Activated CD8-positive, alpha-beta T cell treated with anti-CD3 and anti-CD28 coated beads, Interleukin-2, amount 10 ng/mL, durations not matched to agents 7 days and 5 days (primary cell): ENCODE results near the gene SLC7A8. TPM values are rescaled to one million over a fixed set of nuclear protein-coding genes. Genes with fewer than 3 reads are reported as not detected.

ENCODE experiments used
- ATAC-seq: fragments of 150-1000 bp; cut with Tn5 transposase; one replicate; pipeline ENCODE4 v1.10.0; 2021; ENCODE audit warnings: moderate library complexity
- CTCF ChIA-PET: fragments of 350-600 bp; sonication (Branson Sonifier 250); formaldehyde crosslinking; loops from one replicate; lab custom pipeline; 2021; ENCODE audit warnings: antibody characterized with exemption; lab: Charles Lee
- POLR2A ChIA-PET: fragments of 350-600 bp; sonication (Branson Sonifier 250); formaldehyde crosslinking; loops from one replicate; lab custom pipeline; 2021; ENCODE audit warnings: antibody characterized with exemption; lab: Charles Lee
- DNase-seq: peaks from one replicate; pipeline ENCODE4 v3.0.0-alpha.2; 2020
- H3K27ac Mint-ChIP-seq: one replicate; pipeline ENCODE4 v1.8.0; 2021; ENCODE audit warnings: mild to moderate bottlenecking, mixed read lengths
- H3K27me3 Mint-ChIP-seq: one replicate; pipeline ENCODE4 v1.8.0; 2021; ENCODE audit warnings: low read depth, mixed read lengths
- H3K36me3 Mint-ChIP-seq: one replicate; pipeline ENCODE4 v1.8.0; 2021; ENCODE audit warnings: low read depth, mixed read lengths
- H3K4me1 Mint-ChIP-seq: one replicate; pipeline ENCODE4 v1.8.0; 2021; ENCODE audit warnings: low read depth, mixed read lengths
- H3K4me3 Mint-ChIP-seq: one replicate; pipeline ENCODE4 v1.8.0; 2021; ENCODE audit warnings: mild to moderate bottlenecking, mixed read lengths
- H3K9me3 Mint-ChIP-seq: one replicate; pipeline ENCODE4 v1.8.0; 2022; ENCODE audit warnings: mixed read lengths; ENCODE audit not compliant: insufficient read depth
- total RNA-seq, 2 experiments: library from RNA; stranded (reverse); gene quantifications; one replicate each; pipeline ENCODE4 v1.2.3, GENCODE V29; 2021

The SLC7A8 gene
- total RNA-seq, 2 experiments from 2014 or later, result 0.24 to 0.57 TPM

DNA sequence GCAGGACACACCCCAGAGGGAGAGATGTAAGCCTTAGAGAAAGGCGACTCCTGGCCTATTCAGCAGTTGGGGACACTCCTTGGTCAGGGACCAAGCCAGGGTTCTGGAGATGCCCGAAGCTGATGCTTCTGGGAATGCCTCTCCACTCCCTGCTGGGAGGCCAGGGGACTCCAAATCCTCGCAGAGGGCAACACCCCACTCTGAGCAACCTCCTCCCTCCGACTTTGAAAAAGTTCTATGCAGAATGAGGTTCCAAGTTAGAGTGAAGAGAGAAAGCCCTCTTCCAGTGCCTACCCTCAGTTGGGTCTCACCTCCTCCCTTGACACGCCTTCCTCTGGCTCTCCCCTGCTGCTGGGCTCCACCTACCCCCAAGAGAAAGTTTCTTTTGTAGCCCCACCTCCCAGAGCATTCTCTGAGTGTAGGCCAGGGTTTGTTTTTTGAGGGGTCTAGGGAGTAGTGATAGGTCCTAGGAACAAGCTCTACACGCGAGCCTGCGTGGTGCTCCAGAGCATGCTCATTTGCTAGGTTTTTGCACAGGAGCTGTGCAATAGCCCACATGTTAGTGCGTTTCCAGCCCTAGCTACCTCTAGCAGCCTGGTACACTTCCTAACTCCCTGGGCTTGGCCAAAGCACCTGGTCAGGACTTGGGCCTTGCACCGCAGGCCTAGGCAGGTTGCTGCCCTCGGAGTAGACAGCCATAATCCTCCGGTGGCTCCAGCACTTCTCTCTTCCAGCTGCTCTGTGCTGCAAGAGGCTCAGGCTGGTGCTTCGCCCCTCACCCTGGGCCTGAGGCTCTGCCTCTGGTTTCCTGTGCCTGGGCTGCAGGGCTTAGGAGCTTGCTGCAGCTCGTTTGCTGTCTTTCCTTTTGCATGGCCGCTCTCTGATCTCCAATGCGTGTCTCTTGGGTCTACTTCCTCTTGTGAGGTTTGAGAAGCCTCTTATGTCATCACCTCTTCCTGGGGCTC is 63.8 kb downstream of the SLC7A8 start:
- H3K4me3 Mint-ChIP-seq, result peak overlapping the region; percentile 48
- DNase-seq (peak; percentile 60), ATAC-seq (peak; percentile 65)
- no peaks in the 10 kb centered on the region for H3K27me3 Mint-ChIP-seq
- no peaks in the 10 kb centered on the region for H3K9me3 Mint-ChIP-seq
- CTCF ChIA-PET, result interaction anchor here (0.6 to 4.3 kb wide), 32 partner anchors 9 to 522 kb away, joined by 3 to 378 read pairs (median 8); partner anchors contain the start of genes ABHD4, ACIN1, C14orf119 and CDH24
- H3K4me1 Mint-ChIP-seq, result peaks cover 41% of the 10 kb centered on the region
- peak overlapping the region; percentile 88 for H3K27ac Mint-ChIP-seq
- POLR2A ChIA-PET, result interaction anchor here (0.6 to 3.4 kb wide), 6 partner anchors 13 to 289 kb away, joined by 3 to 20 read pairs (median 4); partner anchors contain the start of genes ACIN1 and C14orf119
- H3K36me3 Mint-ChIP-seq, result no peaks in the 10 kb centered on the region

DNA sequence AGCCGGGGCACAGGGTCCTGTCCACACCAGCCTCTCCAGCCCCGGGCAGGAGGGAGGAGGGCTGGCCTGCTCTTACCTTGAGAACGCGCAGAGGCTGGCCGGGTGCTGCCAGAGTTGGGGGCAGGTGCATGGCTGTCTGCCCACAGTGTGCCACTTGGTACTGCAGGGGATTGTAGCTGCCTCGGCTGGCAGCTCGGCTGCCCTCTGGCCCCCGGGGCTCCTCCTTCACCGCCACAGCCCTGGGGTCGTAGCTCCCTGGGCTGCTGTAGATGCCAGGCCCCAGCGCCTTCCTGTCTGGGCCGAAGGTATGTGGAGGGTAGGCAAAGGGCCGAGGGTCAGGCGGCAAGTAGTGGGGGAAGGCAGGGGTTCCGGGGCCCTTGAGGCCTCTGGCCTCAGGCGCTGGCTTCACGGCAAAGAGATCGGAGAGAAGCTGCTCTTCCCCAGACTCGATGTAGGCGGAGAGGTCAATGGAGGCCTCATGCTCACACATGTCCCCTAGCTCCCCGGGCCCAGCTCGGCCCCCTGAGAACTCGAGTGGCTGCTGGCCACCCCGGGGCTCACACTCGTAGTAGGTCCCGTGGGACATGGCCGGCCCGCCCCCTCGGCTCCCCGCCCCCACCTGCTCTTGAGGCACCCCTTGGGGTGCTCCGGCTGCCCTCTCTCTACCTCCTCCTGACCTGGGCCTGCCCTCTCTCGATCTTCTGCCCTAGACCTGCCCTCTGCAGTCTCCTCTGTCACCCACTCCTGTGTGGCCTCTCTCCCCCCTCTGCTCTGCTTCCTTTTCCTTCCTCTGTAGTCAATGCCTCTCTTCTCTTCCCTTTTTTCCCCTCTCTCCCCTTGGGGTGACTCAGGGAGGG is 64.7 kb downstream of the SLC7A8 start, which contains the start of gene CEBPE:
Gene CEBPE (minus strand): TSS at position 750 of the 857 bp plus-strand sequence. CDS start 164 bp downstream, at position 586.
- CTCF ChIA-PET, result interaction anchor here (1.0 to 4.3 kb wide), 11 partner anchors 8 to 262 kb away, joined by 4 to 378 read pairs (median 19); partner anchors contain the start of genes ACIN1, C14orf119 and SLC7A8
- Mint-ChIP-seq H3K4me3 (peak within 1 kb of the TSS; percentile 48), H3K27me3 (no peaks in the 10 kb centered on the region), H3K9me3 (no peaks in the 10 kb centered on the region), H3K27ac (peak within 1 kb of the TSS; percentile 88), H3K36me3 (no peaks in the 10 kb centered on the region), H3K4me1 (peaks cover 44% of the 10 kb centered on the region)
- POLR2A ChIA-PET, result interaction anchor here (0.7 to 3.4 kb wide), 3 partner anchors 24 to 288 kb away, joined by 3 to 20 read pairs (median 6); partner anchors contain the start of genes ACIN1 and C14orf119
- ATAC-seq, result no peak
- no peak for DNase-seq

DNA sequence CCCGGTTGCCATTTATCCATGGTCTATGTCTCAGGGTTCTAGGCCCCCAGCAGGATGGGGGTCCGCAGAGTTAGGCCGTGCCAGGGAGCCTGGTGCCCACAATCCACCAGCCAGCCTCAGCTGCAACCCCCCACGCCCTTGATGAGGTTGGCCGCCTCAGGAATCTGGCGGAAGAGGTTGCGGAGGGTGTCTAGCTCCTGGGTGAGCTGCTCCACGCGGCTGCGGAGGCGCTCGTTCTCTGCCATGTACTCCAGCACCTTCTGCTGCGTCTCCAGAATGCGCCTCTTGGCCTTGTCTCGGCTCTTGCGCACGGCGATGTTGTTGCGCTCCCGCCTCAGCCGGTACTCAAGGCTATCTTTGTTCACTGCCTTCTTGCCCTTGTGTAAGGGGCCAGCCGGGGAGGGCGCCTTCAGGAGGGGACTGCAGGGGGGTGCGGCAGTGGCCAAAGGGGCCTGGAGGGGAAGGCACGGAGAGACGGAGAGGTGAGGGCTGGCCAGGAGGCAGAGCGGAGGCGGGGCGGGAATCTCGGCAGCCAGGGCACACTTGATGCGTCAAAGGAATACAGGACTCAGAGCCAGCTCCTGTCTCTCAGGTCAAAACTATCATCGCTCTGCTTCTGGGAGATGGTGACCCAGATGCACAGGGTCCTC is 66.0 kb downstream of the SLC7A8 start:
- ATAC-seq (no peak), DNase-seq (no peak)
- ChIA-PET CTCF (interaction anchor here (1.7 kb wide), 1 partner anchor 69 kb away, joined by 3 read pairs; no protein-coding TSS in a partner anchor), POLR2A (no interaction called here)
- Mint-ChIP-seq H3K27ac (no peak overlapping the region), H3K9me3 (no peaks in the 10 kb centered on the region), H3K4me3 (no peak overlapping the region), H3K27me3 (no peaks in the 10 kb centered on the region), H3K4me1 (peaks cover 44% of the 10 kb centered on the region), H3K36me3 (no peaks in the 10 kb centered on the region)

DNA sequence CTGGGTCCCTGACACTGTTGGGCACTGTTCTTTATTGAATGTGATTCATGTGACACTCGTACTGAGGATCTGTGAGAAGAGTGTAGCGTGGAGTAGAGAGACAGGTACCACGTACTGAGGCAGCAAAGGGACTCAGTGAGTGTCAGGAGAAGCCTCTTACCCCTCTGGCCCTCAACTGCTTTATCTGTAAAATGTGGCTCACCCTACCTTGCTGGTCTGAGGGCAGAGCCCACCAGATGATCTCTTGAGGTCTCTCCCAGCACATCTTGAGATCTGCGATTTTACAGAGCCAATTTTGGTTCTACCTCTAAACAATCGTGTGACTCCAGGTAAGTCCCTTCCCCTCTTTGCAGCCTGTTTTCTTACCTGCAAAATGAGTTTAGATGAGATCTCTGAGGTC is 67.5 kb downstream of the SLC7A8 start:
- DNase-seq (no peak), ATAC-seq (no peak)
- Mint-ChIP-seq H3K4me3 (no peak overlapping the region), H3K9me3 (no peaks in the 10 kb centered on the region), H3K4me1 (peaks cover 31% of the 10 kb centered on the region), H3K27me3 (no peaks in the 10 kb centered on the region), H3K36me3 (no peaks in the 10 kb centered on the region), H3K27ac (no peak overlapping the region)
- ChIA-PET CTCF (interaction anchor here (1.5 to 1.7 kb wide), 2 partner anchors 10 to 71 kb away, joined by 3 read pairs; no protein-coding TSS in a partner anchor), POLR2A (no interaction called here)

GRCh38 chr14:23115039-23115731 is 68.3 kb downstream of the SLC7A8 start:
- no peaks in the 10 kb centered on the region for H3K36me3 Mint-ChIP-seq
- ATAC-seq (no peak), DNase-seq (no peak)
- H3K27ac Mint-ChIP-seq, result no peak overlapping the region
- POLR2A ChIA-PET, result interaction anchor here (0.6 kb wide), 1 partner anchor 225 kb away, joined by 3 read pairs; no protein-coding TSS in a partner anchor
- peaks cover 24% of the 10 kb centered on the region for H3K4me1 Mint-ChIP-seq
- no peaks in the 10 kb centered on the region for H3K9me3 Mint-ChIP-seq
- no peak overlapping the region for H3K4me3 Mint-ChIP-seq
- CTCF ChIA-PET, result interaction anchor here (0.6 to 1.5 kb wide), 2 partner anchors 9 to 46 kb away, joined by 3 read pairs; no protein-coding TSS in a partner anchor
- no peaks in the 10 kb centered on the region for H3K27me3 Mint-ChIP-seq

DNA sequence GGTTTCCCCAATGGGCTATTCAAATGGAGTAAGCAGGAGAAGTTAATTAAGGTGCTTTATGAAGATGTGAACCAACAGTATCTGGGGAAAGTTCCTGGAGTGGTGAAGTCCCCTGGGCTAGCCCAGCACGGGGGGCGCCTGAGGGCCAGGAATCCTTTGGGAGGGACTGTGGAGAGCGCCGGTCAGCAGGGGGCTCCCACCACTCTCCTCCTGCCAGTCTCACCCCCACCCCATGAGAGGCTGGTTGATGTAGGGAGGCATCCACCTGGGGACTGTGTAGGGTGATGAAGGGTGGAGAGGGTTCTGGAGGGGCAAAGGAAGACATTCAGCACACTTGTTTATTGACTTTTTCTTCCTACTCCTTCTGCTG is 68.8 kb downstream of the SLC7A8 start:
- Mint-ChIP-seq H3K4me3 (no peak overlapping the region), H3K36me3 (no peaks in the 10 kb centered on the region), H3K27me3 (no peaks in the 10 kb centered on the region), H3K4me1 (peaks cover 18% of the 10 kb centered on the region), H3K27ac (no peak overlapping the region), H3K9me3 (no peaks in the 10 kb centered on the region)
- no peak for DNase-seq
- no peak for ATAC-seq
- ChIA-PET CTCF (interaction anchor here (2.8 kb wide), 1 partner anchor 46 kb away, joined by 9 read pairs; no protein-coding TSS in a partner anchor), POLR2A (interaction anchor here (1.2 kb wide), 1 partner anchor 19 kb away, joined by 3 read pairs; the partner anchor contains the start of gene C14orf119)

DNA sequence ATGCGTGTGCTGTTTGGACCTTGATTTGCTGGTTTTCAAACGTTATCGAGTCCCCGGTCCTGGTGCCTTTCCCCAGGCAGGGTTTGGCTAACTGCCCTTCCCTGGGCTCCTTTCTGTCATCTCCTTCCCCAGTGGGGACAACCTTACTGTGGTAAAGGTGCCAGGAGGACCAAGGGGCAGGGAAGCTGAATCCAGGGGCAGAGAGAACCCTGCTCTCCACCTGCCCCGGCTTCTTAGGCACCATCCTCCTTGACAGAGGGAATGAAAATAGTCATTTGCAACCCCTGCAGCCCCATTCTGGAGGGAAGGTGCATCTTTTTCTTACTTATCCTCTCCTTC is 69.4 kb downstream of the SLC7A8 start:
- Mint-ChIP-seq H3K4me1 (peaks cover 13% of the 10 kb centered on the region), H3K27ac (peak overlapping the region; percentile 7), H3K36me3 (no peaks in the 10 kb centered on the region), H3K27me3 (no peaks in the 10 kb centered on the region), H3K4me3 (no peak overlapping the region), H3K9me3 (no peaks in the 10 kb centered on the region)
- ChIA-PET POLR2A (interaction anchor here (1.2 kb wide), 1 partner anchor 19 kb away, joined by 3 read pairs; the partner anchor contains the start of gene C14orf119), CTCF (interaction anchor here (2.8 kb wide), 1 partner anchor 46 kb away, joined by 9 read pairs; no protein-coding TSS in a partner anchor)
- ATAC-seq (no peak), DNase-seq (no peak)

DNA sequence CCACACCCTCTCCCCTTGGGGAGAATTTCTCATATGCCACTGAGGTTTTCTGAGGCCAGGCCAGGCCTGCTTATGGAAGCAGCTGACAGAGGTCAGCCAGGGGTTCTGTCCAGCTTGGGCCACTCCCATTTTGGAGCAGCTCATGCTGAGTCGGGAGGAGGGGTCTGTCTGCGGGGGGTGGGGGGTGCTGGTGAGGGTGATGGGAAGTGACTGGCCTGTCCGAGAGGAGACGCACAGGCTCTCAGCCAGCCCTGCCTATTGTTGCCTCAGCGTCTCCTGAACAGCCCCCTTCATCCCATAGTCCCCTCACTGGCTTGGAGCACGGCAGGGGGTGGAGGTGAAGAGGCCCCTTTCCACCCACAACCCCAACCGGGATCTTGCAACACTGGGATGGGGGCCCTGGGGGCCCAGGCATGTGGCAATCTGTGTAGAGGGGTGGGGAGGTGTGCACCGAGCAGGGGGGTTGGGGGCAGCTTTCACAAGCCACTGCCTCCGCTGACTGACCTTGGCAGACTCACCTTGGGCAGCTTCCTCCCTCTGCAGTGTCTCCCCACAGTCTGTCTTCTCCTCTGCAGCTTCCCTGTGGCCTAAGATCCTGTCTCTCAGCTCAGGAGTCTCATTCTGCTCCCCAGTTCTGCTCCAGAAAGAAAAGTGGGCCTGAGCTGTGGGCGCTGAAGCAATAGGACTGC is 69.9 kb downstream of the SLC7A8 start:
- no peaks in the 10 kb centered on the region for H3K27me3 Mint-ChIP-seq
- no peaks in the 10 kb centered on the region for H3K36me3 Mint-ChIP-seq
- H3K9me3 Mint-ChIP-seq, result no peaks in the 10 kb centered on the region
- H3K4me1 Mint-ChIP-seq, result peaks cover 7% of the 10 kb centered on the region
- DNase-seq (no peak), ATAC-seq (no peak)
- ChIA-PET POLR2A (interaction anchor here (1.2 kb wide), 1 partner anchor 18 kb away, joined by 3 read pairs; the partner anchor contains the start of gene C14orf119), CTCF (interaction anchor here (2.8 to 5.5 kb wide), 2 partner anchors 37 to 45 kb away, joined by 9 to 34 read pairs; no protein-coding TSS in a partner anchor)
- no peak overlapping the region for H3K4me3 Mint-ChIP-seq
- H3K27ac Mint-ChIP-seq, result no peak overlapping the region

GRCh38 chr14:23112359-23113178 is 70.9 kb downstream of the SLC7A8 start:
- peaks cover 3% of the 10 kb centered on the region for H3K4me1 Mint-ChIP-seq
- ATAC-seq (no peak), DNase-seq (no peak)
- H3K27ac Mint-ChIP-seq, result no peak overlapping the region
- ChIA-PET CTCF (interaction anchor here (1.0 to 5.5 kb wide), 5 partner anchors 8 to 126 kb away, joined by 3 to 39 read pairs (median 9); partner anchors contain the start of genes ACIN1, C14orf119 and CEBPE), POLR2A (no interaction called here)
- no peaks in the 10 kb centered on the region for H3K9me3 Mint-ChIP-seq
- no peaks in the 10 kb centered on the region for H3K27me3 Mint-ChIP-seq
- H3K4me3 Mint-ChIP-seq, result no peak overlapping the region
- no peaks in the 10 kb centered on the region for H3K36me3 Mint-ChIP-seq
